Measurements from ENCODE around the gene SNF8.
A peak's percentile ranks its signal among the peaks of the same experiment; 100 is the strongest.
"Not testable (repeated sequence)": the region's sequence is repeated elsewhere in the genome, so short reads cannot be mapped to it uniquely, and the experiment has no call there.

SNF8 gene, protein sequence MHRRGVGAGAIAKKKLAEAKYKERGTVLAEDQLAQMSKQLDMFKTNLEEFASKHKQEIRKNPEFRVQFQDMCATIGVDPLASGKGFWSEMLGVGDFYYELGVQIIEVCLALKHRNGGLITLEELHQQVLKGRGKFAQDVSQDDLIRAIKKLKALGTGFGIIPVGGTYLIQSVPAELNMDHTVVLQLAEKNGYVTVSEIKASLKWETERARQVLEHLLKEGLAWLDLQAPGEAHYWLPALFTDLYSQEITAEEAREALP
- total RNA-seq, result 31.9 to 41.3 reads per million in 2 donors

DNA sequence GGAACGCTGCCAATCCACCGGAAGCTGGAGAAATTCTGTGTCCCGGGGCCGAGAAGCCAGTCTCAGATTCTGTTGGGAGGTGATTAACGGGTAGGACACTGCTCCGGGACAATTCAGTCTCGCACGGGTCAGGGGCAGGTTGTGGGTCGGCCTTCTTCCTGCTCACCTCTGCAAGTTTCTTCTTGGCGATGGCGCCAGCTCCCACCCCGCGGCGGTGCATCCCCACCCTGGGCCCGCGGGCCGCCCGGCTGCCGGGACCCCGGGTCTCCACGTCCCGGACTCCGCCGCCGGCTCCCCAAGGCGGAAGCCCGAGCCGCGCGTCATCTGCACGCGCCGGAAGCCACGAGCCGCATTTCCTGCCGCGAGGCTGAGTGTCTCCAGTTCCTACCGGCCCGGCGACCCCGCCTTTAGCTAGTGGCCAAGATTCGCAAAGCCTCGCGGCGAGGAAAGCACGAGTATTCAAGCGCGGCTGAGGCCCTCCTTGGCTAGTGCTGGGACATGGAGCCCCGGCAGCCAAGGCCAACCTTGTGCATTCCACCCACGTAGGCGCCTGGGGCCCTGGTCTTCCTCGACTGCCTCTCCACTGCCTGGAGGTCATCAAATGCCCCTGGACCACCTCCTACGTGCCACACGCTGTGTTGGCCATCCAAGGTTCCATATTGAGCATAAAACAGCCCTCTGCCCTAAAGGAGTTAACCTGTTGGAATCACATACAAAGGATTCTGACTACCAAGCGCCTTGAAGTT lies at the start of gene SNF8:
Gene SNF8 (minus strand): TSS at position 328 of the 746 bp plus-strand sequence. CDS start 108 bp downstream, at position 220.
- DNase-seq, result peak; percentile 91

DNA sequence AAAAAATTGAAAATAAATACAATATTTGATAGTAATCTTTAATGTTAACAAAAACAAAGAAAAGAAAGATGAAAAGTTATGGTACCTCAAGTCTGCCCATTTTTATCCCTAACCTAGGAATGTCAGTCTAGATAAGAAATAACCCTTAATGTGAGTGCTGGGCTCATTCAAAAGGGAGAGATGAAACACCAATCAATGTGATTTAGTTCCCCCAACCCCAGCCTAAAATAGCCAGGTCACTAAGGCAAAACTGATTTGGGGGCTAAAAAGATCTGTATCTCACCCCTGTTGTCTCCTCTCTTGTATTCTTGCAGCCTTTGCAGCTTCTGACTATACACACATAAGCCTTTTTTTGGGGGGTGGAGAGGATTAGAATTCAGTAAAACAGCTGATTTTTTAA lies 49.3 kb upstream of the SNF8 start:
- no peak for DNase-seq

DNA sequence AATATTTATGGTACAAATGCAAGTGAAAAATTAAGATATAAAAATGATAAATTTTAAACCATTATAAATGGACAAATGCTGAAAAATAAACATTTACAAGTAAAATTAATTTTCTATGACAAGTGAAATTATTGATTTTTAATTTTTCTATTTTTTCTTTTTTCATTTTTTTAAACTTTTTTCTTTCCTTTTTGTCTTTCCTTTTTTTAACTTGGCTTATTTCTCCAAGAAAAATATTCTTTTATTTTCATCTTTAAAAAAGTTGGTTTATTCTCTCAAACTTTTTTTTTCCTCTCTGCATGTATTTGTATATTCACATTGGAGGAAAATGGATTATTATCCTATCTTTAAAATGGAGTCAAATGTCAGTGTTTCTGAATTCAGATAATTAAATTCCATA lies 48.7 kb upstream of the SNF8 start:
- DNase-seq, result no peak

- DNase-seq, result no peak
These were observed 47.8 kb upstream of the SNF8 start for GRCh38 chr17:48992444-48992843.

- DNase-seq, result no peak
These were observed 46.3 kb upstream of the SNF8 start for GRCh38 chr17:48990882-48991357.

GRCh38 chr17:48989100-48989499 lies 44.5 kb upstream of the SNF8 start:
- DNase-seq, result no peak

DNA sequence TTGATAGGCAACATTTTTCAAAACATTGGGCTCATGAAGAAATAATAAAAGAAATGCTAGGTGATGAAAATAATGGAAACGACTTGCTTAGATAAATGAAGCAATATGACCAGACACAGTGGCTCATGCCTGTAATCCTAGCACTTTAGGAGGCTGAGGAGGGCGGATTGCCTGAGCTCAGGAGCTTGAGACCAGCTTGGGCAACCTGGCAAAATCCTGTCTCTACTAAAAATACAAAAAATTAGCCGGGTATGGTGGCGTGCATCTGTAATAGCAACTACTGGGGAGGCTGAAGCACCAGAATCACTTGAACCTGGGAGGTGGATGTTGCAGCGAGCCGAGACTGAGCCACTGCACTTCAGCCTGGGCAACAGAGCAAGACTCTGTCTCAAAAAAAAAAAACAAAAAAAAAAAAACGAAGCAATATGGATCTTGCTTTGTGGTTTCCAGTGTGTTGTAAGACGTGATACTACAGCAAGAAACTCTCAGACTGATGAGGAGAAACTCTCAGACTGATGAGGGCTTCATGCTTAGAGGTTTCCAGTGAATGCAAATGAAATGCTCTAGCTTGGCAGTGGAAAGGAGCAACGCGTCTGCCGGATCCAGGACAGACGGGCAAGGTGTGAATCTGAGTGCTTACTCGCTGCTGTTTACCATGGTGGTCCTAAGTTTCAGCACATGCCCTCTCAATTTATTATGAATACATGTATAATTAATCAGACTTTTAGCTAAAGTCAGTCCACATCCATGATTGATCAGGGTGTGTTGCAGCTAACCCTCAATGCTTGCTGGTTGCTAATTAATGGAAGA lies 41.0 kb upstream of the SNF8 start:
- no peak for DNase-seq

DNA sequence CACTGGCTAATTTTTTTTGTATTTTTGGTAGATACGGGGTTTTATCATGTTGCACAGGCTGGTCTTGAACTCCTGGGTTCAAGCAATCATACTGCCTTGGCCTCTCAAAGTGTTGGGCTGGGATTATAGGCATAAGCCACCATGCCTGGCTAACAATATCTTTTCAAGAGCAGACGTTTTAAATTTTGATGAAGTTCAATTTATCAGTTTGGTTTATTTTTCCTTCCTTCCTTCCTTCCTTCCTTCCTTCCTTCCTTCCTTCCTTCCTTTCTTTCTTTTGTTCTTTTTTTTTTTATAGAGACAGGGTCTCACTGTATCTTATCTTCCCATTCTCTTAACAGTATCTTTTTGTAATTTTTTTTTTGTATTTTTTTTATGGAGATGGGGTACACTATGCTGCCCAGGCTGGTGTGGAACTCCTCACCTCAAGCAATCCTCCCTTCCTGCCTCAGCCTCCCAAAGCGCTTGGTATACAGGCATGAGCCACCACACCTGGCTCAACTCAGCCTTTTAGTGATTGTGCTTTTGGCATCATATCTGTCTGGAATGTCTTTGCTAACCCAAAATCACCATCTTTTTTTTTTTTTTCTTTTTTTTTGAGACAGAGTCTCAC lies 37.4 kb upstream of the SNF8 start:
- DNase-seq, result no peak

DNA sequence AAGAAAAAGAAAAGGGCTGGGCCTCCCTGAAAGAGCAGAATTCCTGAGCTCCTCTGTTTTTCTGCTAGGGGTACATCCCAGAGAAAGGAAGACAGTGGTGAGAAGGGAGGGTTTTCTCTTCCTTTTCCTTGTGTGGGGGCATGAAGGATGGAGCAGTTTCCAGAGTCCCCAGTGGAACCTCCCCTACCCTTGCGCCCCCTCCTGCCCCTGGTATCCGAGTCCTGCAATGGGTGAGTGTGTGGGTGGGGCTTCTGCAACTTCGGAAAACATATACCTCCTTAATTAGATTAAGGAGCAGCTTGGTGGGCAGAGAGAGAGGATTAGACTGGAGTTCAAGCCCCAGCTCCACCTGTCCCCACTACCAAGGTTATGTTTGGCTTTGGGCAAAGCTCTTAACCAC lies 29.2 kb upstream of the SNF8 start:
- DNase-seq, result no peak

- DNase-seq, result no peak
These were observed 28.1 kb upstream of the SNF8 start for GRCh38 chr17:48972749-48973097.

DNA sequence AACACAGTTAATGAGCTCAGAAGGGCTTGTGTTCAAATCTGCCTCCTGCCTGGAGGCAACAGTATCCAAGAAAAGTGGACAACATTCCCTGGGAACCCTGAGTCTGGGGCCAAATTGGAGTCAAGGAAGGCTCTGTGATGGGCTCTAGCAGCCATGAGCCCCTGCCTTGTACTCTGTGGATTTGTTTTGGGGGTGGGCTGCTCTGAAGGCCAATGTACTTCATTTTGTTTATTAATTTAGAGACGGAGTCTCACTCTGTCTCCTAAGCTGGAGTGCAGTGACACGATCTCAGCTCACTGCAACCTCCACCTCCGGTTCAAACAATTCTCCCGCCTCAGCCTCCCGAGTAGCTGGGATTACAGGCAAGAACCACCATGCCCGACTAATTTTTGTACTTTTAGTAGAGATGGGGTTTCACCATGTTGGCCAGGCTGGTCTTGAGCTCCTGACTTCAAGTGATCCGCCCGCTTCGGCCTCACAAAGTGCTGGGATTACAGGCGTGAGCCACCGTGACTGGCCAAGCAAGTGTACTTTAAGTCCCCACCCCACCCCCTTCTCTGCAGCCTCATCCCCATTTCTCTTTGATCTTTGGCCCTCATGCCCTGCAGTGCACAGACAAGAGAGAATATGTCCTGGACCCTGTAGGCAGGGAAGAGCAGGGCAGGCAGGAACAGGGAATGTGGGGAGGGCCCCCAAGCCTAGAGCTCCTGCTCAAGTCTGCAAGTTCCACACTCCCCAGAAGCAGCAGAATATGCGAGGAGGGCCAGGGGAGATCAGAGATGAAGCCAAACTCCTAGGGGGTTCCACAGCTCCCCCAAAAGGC lies 26.4 kb upstream of the SNF8 start:
- DNase-seq, result no peak

DNA sequence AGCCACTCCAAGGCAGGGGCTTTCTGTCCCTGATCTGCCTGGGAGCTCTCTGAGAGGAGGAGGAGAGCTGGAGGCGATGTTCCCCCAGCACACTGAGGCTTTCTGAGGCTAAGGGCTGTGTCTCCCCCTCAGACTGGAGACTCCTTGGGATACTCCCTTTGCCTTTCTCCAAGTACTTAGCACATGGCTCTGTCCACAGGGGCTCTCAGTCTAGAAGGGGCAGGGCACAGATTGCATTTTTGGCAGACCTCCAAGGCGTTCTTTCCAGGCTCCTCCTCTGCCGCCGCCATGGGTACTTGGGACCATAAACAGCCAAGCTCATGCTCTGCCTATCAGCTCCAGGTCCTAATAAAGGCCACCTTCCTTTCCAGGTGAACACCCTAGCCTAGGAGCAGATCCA lies 25.6 kb upstream of the SNF8 start:
- no peak for DNase-seq

DNA sequence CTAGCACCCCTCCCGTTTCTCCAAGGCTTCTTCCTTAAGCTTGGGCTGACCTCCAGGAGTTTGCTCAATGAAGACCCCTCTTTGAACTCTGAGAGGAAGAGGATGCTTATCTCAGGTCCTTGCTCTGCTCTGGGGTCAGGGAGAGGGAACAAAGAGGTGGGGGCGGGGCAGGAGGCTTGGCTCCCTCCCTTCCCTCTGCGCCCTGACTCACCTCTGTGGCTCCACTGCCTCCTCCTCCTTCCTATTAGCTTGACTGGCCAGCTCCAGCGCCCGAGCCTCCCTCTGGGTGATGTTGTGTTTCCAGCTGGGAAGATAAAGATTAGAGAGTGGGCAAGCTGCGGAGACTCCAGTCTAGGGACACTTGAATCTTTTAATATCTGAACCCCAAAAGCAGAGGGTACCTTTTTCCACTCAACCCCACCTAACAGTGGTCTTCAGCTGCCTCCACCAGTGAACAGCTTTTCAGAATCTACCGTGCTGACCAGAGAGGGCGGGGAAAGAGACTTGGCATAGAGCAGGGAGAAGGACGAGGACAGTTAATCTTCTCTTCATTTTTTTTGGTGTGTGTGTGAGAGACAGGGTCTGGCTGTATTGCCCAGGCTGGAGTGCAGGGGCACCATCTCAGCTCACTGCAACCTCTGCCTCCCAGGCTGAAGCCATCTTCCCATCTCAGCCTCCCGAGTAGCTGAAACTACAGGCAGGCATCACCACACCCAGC lies 17.0 kb upstream of the SNF8 start:
- no peak for DNase-seq

DNA sequence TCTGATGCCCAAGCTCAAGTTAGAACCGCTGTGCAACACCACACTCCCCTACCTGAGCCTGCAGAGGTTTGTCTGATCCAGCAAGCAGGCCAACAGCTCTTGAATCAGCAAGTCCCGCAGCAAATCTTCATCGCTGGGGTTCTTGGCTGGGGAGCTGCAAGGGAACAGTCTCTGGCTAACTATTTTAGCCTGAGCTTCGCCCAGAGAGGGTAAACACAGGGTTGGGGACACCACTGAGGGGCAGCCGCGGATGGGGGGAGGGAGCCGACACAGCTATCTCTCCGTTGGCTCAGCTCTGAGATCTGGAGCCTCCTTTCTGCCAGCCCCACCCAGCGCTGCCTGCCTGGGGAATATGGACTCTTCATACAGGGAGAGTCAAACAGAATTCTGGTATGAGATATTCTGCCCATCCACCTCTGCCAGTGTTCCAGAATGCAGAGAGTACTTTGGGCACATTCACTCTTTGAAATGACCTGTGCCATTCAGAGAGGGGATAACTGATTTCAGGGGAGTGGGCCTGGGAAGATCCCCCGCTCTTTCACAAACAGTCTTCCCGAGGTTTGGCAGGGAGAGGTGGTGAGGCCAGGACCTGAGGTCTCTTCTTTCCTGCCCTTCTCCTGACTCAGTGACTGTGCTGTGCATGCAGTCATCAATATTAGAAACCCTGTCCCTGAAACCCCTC lies 16.3 kb upstream of the SNF8 start:
- no peak for DNase-seq

- DNase-seq, result no peak
These were observed 9.7 kb upstream of the SNF8 start for GRCh38 chr17:48954300-48954755.

- DNase-seq, result no peak
These were observed 8.3 kb upstream of the SNF8 start for GRCh38 chr17:48952904-48953303.

DNA sequence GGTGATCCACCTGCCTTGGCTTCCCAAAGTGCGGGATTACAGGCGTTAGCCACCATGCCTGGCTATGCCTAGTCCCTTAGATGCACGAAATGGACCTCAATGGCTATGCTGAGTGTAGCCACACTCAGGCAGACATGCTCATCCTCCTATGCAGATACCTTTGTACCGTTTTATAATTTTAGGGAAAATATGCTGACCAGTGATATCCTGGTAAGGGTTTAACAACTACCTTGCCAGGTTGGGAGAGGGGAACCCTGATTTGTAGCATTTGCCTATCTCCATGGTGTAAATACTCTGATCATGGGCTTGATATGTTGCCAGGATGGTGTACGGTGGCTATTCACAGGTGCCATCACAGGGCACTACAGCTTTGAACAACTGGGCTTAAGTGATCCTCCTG lies 6.9 kb upstream of the SNF8 start:
- DNase-seq, result no peak

DNA sequence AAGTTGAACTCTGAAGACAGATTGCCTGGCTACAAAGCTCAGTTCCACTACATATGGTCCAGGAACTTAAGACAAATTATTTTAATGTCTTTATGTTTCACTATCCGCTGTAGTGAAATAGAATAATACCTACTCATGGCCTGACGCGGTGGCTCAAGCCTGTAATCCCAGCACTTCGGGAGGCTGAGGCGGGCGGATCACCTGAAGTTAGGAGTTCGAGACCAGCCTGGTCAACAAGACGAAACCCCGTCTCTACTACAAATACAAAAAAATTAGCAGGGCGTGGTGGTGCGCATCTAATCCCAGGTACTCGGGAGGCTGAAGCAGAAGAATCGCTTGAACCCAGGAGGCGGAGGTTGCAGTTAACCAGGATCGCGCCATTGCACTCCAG lies 614 bp upstream of the SNF8 start:
- not testable (repeated sequence) for DNase-seq

- no peak for DNase-seq
These were observed 11.6 kb downstream of the SNF8 start for GRCh38 chr17:48933035-48933434.

DNA sequence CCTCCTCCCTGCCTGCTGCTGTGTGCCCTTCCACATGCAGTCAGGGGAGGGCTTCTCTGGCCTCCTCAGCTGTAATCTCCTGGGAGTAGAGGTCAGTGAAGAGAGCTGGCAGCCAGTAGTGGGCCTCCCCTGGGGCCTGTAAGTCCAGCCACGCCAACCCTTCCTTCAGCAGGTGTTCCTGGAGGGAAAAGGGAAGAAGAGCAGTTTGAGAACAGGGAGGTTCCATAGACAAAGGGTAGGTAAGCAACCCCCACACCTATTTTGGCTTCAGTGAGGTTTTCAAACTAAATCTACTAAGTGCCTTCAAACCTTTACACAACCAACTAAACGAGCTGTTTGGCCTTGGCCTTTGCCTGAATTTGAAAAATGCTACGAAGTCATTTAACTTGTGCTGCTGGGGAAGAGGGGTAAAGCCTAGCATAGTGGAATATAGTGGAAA lies 14.2 kb downstream of the SNF8 start:
- no peak for DNase-seq

- no peak for DNase-seq
These were observed 14.9 kb downstream of the SNF8 start for GRCh38 chr17:48929812-48930165.
